Right cardiac atrium (tissue), 5 donors: ENCODE results near the gene MSANTD2. TPM values are rescaled to one million over a fixed set of nuclear protein-coding genes. Genes with fewer than 3 reads are reported as not detected.

Source experiments
- ATAC-seq, 2 donors: fragments of 200-7000 bp; cut with Tn5 transposase; one replicate each; pipeline versions ENCODE4 v1.8.0 to v1.9.1; 2020; ENCODE audit warnings: moderate library complexity in 2 of 2, mild to moderate bottlenecking in 1 of 2
- DNase-seq, 3 donors: peaks; one replicate each; pipeline ENCODE4 v3.0.0-alpha.2; 2020
- H3K27ac ChIP-seq: one replicate; pipeline ENCODE4 v1.5.1; 2013; ENCODE audit warnings: mild to moderate bottlenecking, low read length, control low read depth, moderate library complexity
- H3K27me3 ChIP-seq: one replicate; pipeline ENCODE4 v1.6.1; 2013; ENCODE audit not compliant: control insufficient read depth, insufficient read depth
- H3K4me1 ChIP-seq: one replicate; pipeline ENCODE4 v1.6.1; 2013; ENCODE audit warnings: low read length; ENCODE audit not compliant: control insufficient read depth, insufficient read depth
- H3K4me3 ChIP-seq: one replicate; pipeline ENCODE4 v1.5.1; 2013; ENCODE audit warnings: low read length, control low read depth
- H3K9me3 ChIP-seq: one replicate; pipeline ENCODE4 v1.6.1; 2013; ENCODE audit warnings: low read length; ENCODE audit not compliant: control insufficient read depth
- WGBS: extraction: QIAGEN DNeasy Blood & Tissue Kit; methylation state at CpG from one replicate; pipeline ENCODE4 v1.1.7; 2013; 5-methylcytosine and 5-hydroxymethylcytosine counted together
- intact Hi-C, 4 donors: fragments of 100-400 bp; cut with DNase I; formaldehyde crosslinking; loops; one replicate each; pipeline versions ENCODE4 v1.11.0 to v1.14.0; 2022 to 2023
- polyA plus RNA-seq: library from polyadenylated mRNA; stranded (reverse); fragments of 200-250 nt; gene quantifications from one replicate; pipeline ENCODE4 v1.2.3, GENCODE V29; 2013
- total RNA-seq, 4 donors: library from RNA; stranded (reverse); fragmentation: NEBNext Ultra II Directional; extraction: Animal tissue kit (Norgen Biotek cat#: 25700); gene quantifications; one replicate each; pipeline ENCODE4 v1.2.1, GENCODE V29; 2021
- donor health status: healthy with polysubstance abuse.
- donor health status: DM: no; HTN: yes; CAD: no.
- donor health status: DM: no; HTN: no; CAD: no.
- donor health status: DM: no; HTN: yes; CAD: no; lungs with severe emphysema.
- donor health status: DM: yes; HTN: yes; CAD: no.

The MSANTD2 gene
- total and polyA plus RNA-seq, 5 donors = 3.5 to 6.7 (median 5.1) TPM

GRCh38 chr11:124823512-124824376, 23.5 kb upstream of the MSANTD2 start:
- 74% methylated on average over 8 of the region's 8 CpGs for WGBS
- intact Hi-C loops = no loop called here
- no peaks in the 10 kb centered on the region for H3K27me3 ChIP-seq
- no peaks in the 10 kb centered on the region for H3K4me1 ChIP-seq
- no peaks in the 10 kb centered on the region for H3K9me3 ChIP-seq
- no peak overlapping the region for H3K27ac ChIP-seq
- DNase-seq = no peak
- ATAC-seq = no peak
- H3K4me3 ChIP-seq = no peak overlapping the region

- H3K27ac ChIP-seq = no peak overlapping the region
- WGBS = 63% methylated on average over 6 of the region's 6 CpGs
- intact Hi-C loops = no loop called here
Observed at GRCh38 chr11:124821995-124822730, 22.0 kb upstream of the MSANTD2 start.

GRCh38 chr11:124817036-124817435, 16.8 kb upstream of the MSANTD2 start:
- no peaks in the 10 kb centered on the region for H3K4me1 ChIP-seq
- H3K27ac ChIP-seq = no peak overlapping the region
- ATAC-seq (no peak), DNase-seq (no peak)
- H3K4me3 ChIP-seq = no peak overlapping the region
- H3K27me3 ChIP-seq = no peaks in the 10 kb centered on the region
- 88% methylated on average over 3 of the region's 3 CpGs for WGBS
- intact Hi-C loops = no loop called here
- H3K9me3 ChIP-seq = no peaks in the 10 kb centered on the region

More at GRCh38 chr11:124821995-124822730, 22.0 kb upstream of the MSANTD2 start:
- Histone ChIP-seq H3K9me3 (no peaks in the 10 kb centered on the region), H3K4me3 (no peak overlapping the region), H3K4me1 (no peaks in the 10 kb centered on the region), H3K27me3 (no peaks in the 10 kb centered on the region)
- ATAC-seq (no peak), DNase-seq (no peak)

- Histone ChIP-seq H3K27me3 (no peaks in the 10 kb centered on the region), H3K4me1 (no peaks in the 10 kb centered on the region), H3K9me3 (no peaks in the 10 kb centered on the region), H3K27ac (no peak overlapping the region), H3K4me3 (no peak overlapping the region)
- WGBS = 88% methylated on average over 1 of the region's 1 CpG
- DNase-seq (no peak), ATAC-seq (no peak)
- intact Hi-C loops = no loop called here
Observed at GRCh38 chr11:124814739-124815138, 14.5 kb upstream of the MSANTD2 start.

GRCh38 chr11:124812876-124813275, 12.7 kb upstream of the MSANTD2 start:
- Histone ChIP-seq H3K4me3 (no peak overlapping the region), H3K27ac (no peak overlapping the region), H3K4me1 (no peaks in the 10 kb centered on the region), H3K27me3 (no peaks in the 10 kb centered on the region), H3K9me3 (no peaks in the 10 kb centered on the region)
- ATAC-seq (no peak), DNase-seq (no peak)
- intact Hi-C loops = no loop called here
- WGBS = 51% methylated on average over 1 of the region's 1 CpG

- Histone ChIP-seq H3K9me3 (no peaks in the 10 kb centered on the region), H3K27me3 (no peaks in the 10 kb centered on the region), H3K4me1 (no peaks in the 10 kb centered on the region), H3K4me3 (no peak overlapping the region), H3K27ac (no peak overlapping the region)
- ATAC-seq (no peak), DNase-seq (no peak)
- 87% methylated on average over 10 of the region's 10 CpGs for WGBS
- intact Hi-C loops = no loop called here
Observed at GRCh38 chr11:124811399-124812125, 11.4 kb upstream of the MSANTD2 start.

GRCh38 chr11:124807660-124808270, 7.6 kb upstream of the MSANTD2 start:
- no peaks in the 10 kb centered on the region for H3K4me1 ChIP-seq
- 65% methylated on average over 6 of the region's 6 CpGs for WGBS
- H3K9me3 ChIP-seq = no peaks in the 10 kb centered on the region
- ATAC-seq (no peak), DNase-seq (no peak)
- no peaks in the 10 kb centered on the region for H3K27me3 ChIP-seq
- intact Hi-C loops = no loop called here
- H3K4me3 ChIP-seq = no peak overlapping the region
- no peak overlapping the region for H3K27ac ChIP-seq

GRCh38 chr11:124807201-124807600, 7.0 kb upstream of the MSANTD2 start:
- Histone ChIP-seq H3K27me3 (no peaks in the 10 kb centered on the region), H3K9me3 (no peaks in the 10 kb centered on the region), H3K4me1 (no peaks in the 10 kb centered on the region), H3K27ac (no peak overlapping the region), H3K4me3 (no peak overlapping the region)
- no peak for DNase-seq
- WGBS = 92% methylated on average over 5 of the region's 5 CpGs
- intact Hi-C loops = no loop called here
- no peak for ATAC-seq

- Histone ChIP-seq H3K27me3 (no peaks in the 10 kb centered on the region), H3K9me3 (no peaks in the 10 kb centered on the region), H3K27ac (no peak overlapping the region), H3K4me3 (no peak overlapping the region), H3K4me1 (no peaks in the 10 kb centered on the region)
- ATAC-seq (no peak), DNase-seq (no peak)
- intact Hi-C loops = no loop called here
- WGBS = 77% methylated on average over 3 of the region's 3 CpGs
Observed at GRCh38 chr11:124804884-124805283, 4.7 kb upstream of the MSANTD2 start.

- no peaks in the 10 kb centered on the region for H3K9me3 ChIP-seq
- H3K4me3 ChIP-seq = no peak overlapping the region
- intact Hi-C loops = no loop called here
- H3K27me3 ChIP-seq = no peaks in the 10 kb centered on the region
- WGBS = 76% methylated on average over 8 of the region's 8 CpGs
- no peak for ATAC-seq
- no peak overlapping the region for H3K27ac ChIP-seq
- DNase-seq = no peak
- H3K4me1 ChIP-seq = peaks cover 4% of the 10 kb centered on the region
Observed at GRCh38 chr11:124801636-124802312, 1.6 kb upstream of the MSANTD2 start.
